H1 (cell line): Measurements from ENCODE around the gene RPUSD4. TPM values are rescaled to one million over a fixed set of nuclear protein-coding genes. Genes with fewer than 3 reads are reported as not detected.

Experiments
- CTCF ChIA-PET: fragments of 300-600 bp; sonication (Branson Sonifier 250); formaldehyde crosslinking; loops from one replicate; lab custom pipeline; 2021; ENCODE audit not compliant: partially characterized antibody; lab: Charles Lee
- POLR2A ChIA-PET: fragments of 300-600 bp; sonication (Branson Sonifier 250); formaldehyde crosslinking; loops from one replicate; lab custom pipeline; 2021; ENCODE audit warnings: inconsistent platforms; ENCODE audit not compliant: partially characterized antibody; lab: Charles Lee
- DNase-seq, 2 experiments: peaks; one replicate each; pipeline versions ENCODE4 v3.0.0 to v3.0.0-alpha.2; 2010 to 2022; ENCODE audit warnings: low spot score in 2 of 2, low read depth in 1 of 2, mixed read lengths in 1 of 2
- FAIRE-seq: peaks from 2 replicates; lab custom pipeline; 2011; peaks lifted over from hg19 to GRCh38; lab: Jason Lieb, UNC
- H2AFZ ChIP-seq: 2 replicates; pipeline ENCODE4 v1.8.1; 2012; ENCODE audit warnings: low read length, inconsistent platforms
- H2AK5ac ChIP-seq: 2 replicates; pipeline ENCODE4 v1.6.1; 2013; ENCODE audit warnings: low read depth, low read length
- H2BK120ac ChIP-seq: replicated peaks from 2 replicates; pipeline ENCODE3; 2013; ENCODE audit warnings: low read depth, low read length, inconsistent platforms
- H2BK12ac ChIP-seq: 2 replicates; pipeline ENCODE4 v1.6.1; 2013; ENCODE audit warnings: low read depth, low read length
- H2BK15ac ChIP-seq: 2 replicates; pipeline ENCODE4 v1.6.1; 2013; ENCODE audit warnings: low read length
- H2BK20ac ChIP-seq: 2 replicates; pipeline ENCODE4 v1.6.1; 2013; ENCODE audit warnings: low read length
- H2BK5ac ChIP-seq: 2 replicates; pipeline ENCODE4 v1.6.1; 2013; ENCODE audit warnings: low read depth, low read length
- H3K14ac ChIP-seq: 2 replicates; pipeline ENCODE4 v1.6.1; 2013; ENCODE audit warnings: inconsistent platforms; ENCODE audit not compliant: insufficient read length
- H3K18ac ChIP-seq: 2 replicates; pipeline ENCODE4 v1.6.1; 2013; ENCODE audit warnings: low read length; ENCODE audit errors: extremely low read depth
- H3K23ac ChIP-seq: 2 replicates; pipeline ENCODE4 v1.6.1; 2013; ENCODE audit warnings: inconsistent platforms; ENCODE audit not compliant: insufficient read length
- H3K23me2 ChIP-seq: 2 replicates; pipeline ENCODE4 v1.6.1; 2013; ENCODE audit warnings: low read depth, low read length
- H3K27ac ChIP-seq: 2 replicates; pipeline ENCODE4 v1.6.1; 2011; ENCODE audit warnings: low read depth, low read length, inconsistent platforms
- H3K27me3 ChIP-seq, 4 experiments: replicated peaks in 1 of 4; 1 replicate in 1 of 4; 2 replicates in 3 of 4; pipeline versions ENCODE4 v1.6.1 to v1.8.1; 2011 to 2013; ENCODE audit warnings: low read length in 3 of 4, mild to moderate bottlenecking in 3 of 4, inconsistent platforms in 2 of 4, mixed read lengths in 2 of 4, moderate library complexity in 1 of 4; ENCODE audit not compliant: control insufficient read depth in 3 of 4, insufficient read depth in 3 of 4; ENCODE audit errors: extremely low read depth in 1 of 4
- H3K36me3 ChIP-seq, 4 experiments: 2 replicates each; pipeline versions ENCODE4 v1.6.1 to v1.8.1; 2011 to 2013; ENCODE audit warnings: mild to moderate bottlenecking in 4 of 4, low read length in 3 of 4, moderate library complexity in 2 of 4, control low read depth in 1 of 4, inconsistent platforms in 1 of 4; ENCODE audit not compliant: insufficient read depth in 4 of 4, control insufficient read depth in 2 of 4
- H3K4ac ChIP-seq: replicated peaks from 2 replicates; pipeline ENCODE3; 2013; ENCODE audit warnings: low read length, low read depth, mixed read lengths, inconsistent platforms; ENCODE audit not compliant: insufficient read length
- H3K4me1 ChIP-seq, 4 experiments: replicated peaks in 1 of 4; 1 replicate in 1 of 4; 2 replicates in 3 of 4; pipeline versions ENCODE4 v1.6.1 to v1.8.1; 2011 to 2013; ENCODE audit warnings: low read length in 3 of 4, inconsistent platforms in 2 of 4, mixed read lengths in 1 of 4; ENCODE audit not compliant: insufficient read depth in 4 of 4, control insufficient read depth in 3 of 4
- H3K4me2 ChIP-seq, 2 experiments: 2 replicates each; pipeline versions ENCODE4 v1.6.1 to v1.8.1; 2011 to 2013; ENCODE audit warnings: low read depth in 2 of 2, low read length in 2 of 2, control low read depth in 1 of 2, inconsistent platforms in 1 of 2, mild to moderate bottlenecking in 1 of 2; ENCODE audit not compliant: insufficient read depth in 1 of 2
- H3K4me3 ChIP-seq, 4 experiments: fragments of 200-600, 300-600 bp in 1 of 4; sonication (generic), shearing (Covaris generic), sonication (Bioruptor Twin) in 1 of 4; 2 replicates each; pipeline versions ENCODE4 v1.5.1 to v1.8.1; 2011 to 2016; ENCODE audit warnings: low read length in 4 of 4, low read depth in 3 of 4, control low read depth in 2 of 4, inconsistent platforms in 2 of 4, mild to moderate bottlenecking in 2 of 4, mixed read lengths in 1 of 4, moderate library complexity in 1 of 4; ENCODE audit not compliant: insufficient read depth in 2 of 4; ENCODE audit errors: extremely low read depth in 1 of 4
- H3K56ac ChIP-seq: replicated peaks from 2 replicates; pipeline ENCODE3; 2013; ENCODE audit warnings: low read depth, mild to moderate bottlenecking, mixed read lengths, low read length, inconsistent platforms; ENCODE audit not compliant: insufficient read length
- H3K79me1 ChIP-seq: 2 replicates; pipeline ENCODE4 v1.6.1; 2013; ENCODE audit warnings: low read depth, low read length, control low read depth
- H3K79me2 ChIP-seq, 2 experiments: 2 replicates each; pipeline versions ENCODE4 v1.6.1 to v1.8.1; 2012 to 2013; ENCODE audit warnings: low read length in 2 of 2, mild to moderate bottlenecking in 2 of 2, inconsistent platforms in 1 of 2; ENCODE audit not compliant: insufficient read depth in 2 of 2, control insufficient read depth in 1 of 2
- H3K9ac ChIP-seq, 4 experiments: replicated peaks in 1 of 4; 1 replicate in 1 of 4; 2 replicates in 3 of 4; pipeline versions ENCODE4 v1.6.1 to v1.8.1; 2011 to 2013; ENCODE audit warnings: low read depth in 3 of 4, low read length in 3 of 4, control low read depth in 2 of 4, mild to moderate bottlenecking in 2 of 4, moderate library complexity in 2 of 4, inconsistent platforms in 1 of 4; ENCODE audit errors: extremely low read depth in 1 of 4
- H3K9me3 ChIP-seq, 2 experiments: 2 replicates each; pipeline versions ENCODE4 v1.6.1 to v1.8.1; 2012 to 2013; ENCODE audit warnings: mild to moderate bottlenecking in 2 of 2, moderate library complexity in 2 of 2, control low read depth in 1 of 2, inconsistent platforms in 1 of 2, low read depth in 1 of 2, low read length in 1 of 2, mixed read lengths in 1 of 2; ENCODE audit not compliant: insufficient read depth in 2 of 2
- H4K20me1 ChIP-seq, 2 experiments: replicated peaks in 1 of 2; 2 replicates each; pipeline versions ENCODE3 to v1.8.1; 2011 to 2013; ENCODE audit warnings: inconsistent platforms in 2 of 2, low read length in 2 of 2, mild to moderate bottlenecking in 1 of 2; ENCODE audit not compliant: insufficient read depth in 2 of 2, control insufficient read depth in 1 of 2
- H4K5ac ChIP-seq: 2 replicates; pipeline ENCODE4 v1.6.1; 2013; ENCODE audit warnings: low read length, low read depth, mixed read lengths, inconsistent platforms; ENCODE audit not compliant: insufficient read length
- H4K8ac ChIP-seq: 2 replicates; pipeline ENCODE4 v1.8.0; 2013; ENCODE audit warnings: mild to moderate bottlenecking, moderate library complexity, low read length, inconsistent platforms; ENCODE audit not compliant: insufficient read depth; ENCODE audit errors: extremely low read depth
- H4K91ac ChIP-seq: replicated peaks from 2 replicates; pipeline ENCODE3; 2013; ENCODE audit warnings: low read length, mixed read lengths, inconsistent platforms; ENCODE audit not compliant: insufficient read length
- CEBPB ChIP-seq: IDR thresholded peaks from 2 replicates; pipeline ENCODE4 v1.6.1; 2012; ENCODE audit warnings: low read depth, low read length
- WGBS, 2 experiments: shearing (Covaris generic) in 1 of 2; methylation state at CpG; one replicate each; pipeline versions ENCODE4 v1.1.6 to v1.1.7; 2013 to 2015; ENCODE audit warnings: low lambda C conversion rate in 2 of 2, mixed read lengths in 2 of 2, inconsistent platforms in 1 of 2, low coverage in 1 of 2, missing lambda C conversion rate in 1 of 2; ENCODE audit not compliant: insufficient replicate concordance in 2 of 2, insufficient coverage in 1 of 2, insufficient read length in 1 of 2; ENCODE audit errors: extremely low coverage in 1 of 2, missing lambda C conversion rate in 1 of 2; 5-methylcytosine and 5-hydroxymethylcytosine counted together
- polyA plus RNA-seq, 7 experiments: library from polyadenylated mRNA; depleted of rRNA in 3 of 7; stranded (reverse) in 5 of 7; unstranded in 2 of 7; fragments of >200 nt in 5 of 7; fragments of 200-250 nt in 2 of 7; gene quantifications; 1 replicate in 5 of 7; 2 replicates in 1 of 7; 4 replicates in 1 of 7; pipeline versions ENCODE4 v1.2.1 to v1.2.3, GENCODE V29; 2011 to 2013; ENCODE audit warnings: missing spikeins in 2 of 7, mixed read lengths in 2 of 7
- total RNA-seq: library from RNA; stranded (reverse); fragmentation: NEBNext Ultra II Directional; extraction: Animal tissue kit (Norgen Biotek cat#: 25700); gene quantifications from 2 replicates; pipeline ENCODE4 v1.2.1, GENCODE V29; 2021
- TF ChIP-seq, protein P1 (sequence below): IDR thresholded peaks from 2 replicates; pipeline ENCODE4 v1.6.1; 2012; ENCODE audit warnings: inconsistent platforms

Gene RPUSD4
- total and polyA plus RNA-seq, 2 of the 8 experiments (the other 6 are each of a cell fraction or from before 2014, with no cell fraction given), result 36.1 to 50.7 TPM

DNA sequence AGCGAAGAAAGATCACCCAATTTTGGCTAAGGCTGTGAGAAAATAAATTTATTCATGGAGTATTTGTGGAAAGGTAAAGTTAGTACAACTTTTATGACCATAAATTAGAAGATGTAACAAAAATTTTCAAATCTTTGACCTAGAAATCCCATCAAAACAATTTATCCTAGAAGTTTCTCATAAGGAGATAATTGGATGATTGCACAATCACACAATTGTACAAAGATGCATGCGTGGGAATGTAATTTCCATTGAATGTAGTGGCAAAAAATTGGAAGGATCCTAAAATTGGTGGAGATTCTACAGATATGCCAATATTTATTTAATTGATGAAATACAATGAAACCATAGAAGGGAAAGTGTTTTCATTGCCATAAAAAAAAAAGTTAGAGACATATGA lies 45.7 kb upstream of the RPUSD4 start:
- Histone ChIP-seq H2BK20ac (no peak overlapping the region), H3K4ac (no peak overlapping the region), H3K36me3 (peaks cover 5 to 49% (median 29%) of the 10 kb centered on the region in 4 experiments), H4K20me1 (peaks cover 0 to 3% of the 10 kb centered on the region in 2 experiments), H4K5ac (no peak overlapping the region), H3K14ac (no peak overlapping the region), H2BK12ac (no peak overlapping the region), H3K4me1 (no peaks in the 10 kb centered on the region), H3K9me3 (no peaks in the 10 kb centered on the region)
- WGBS, 2 experiments, result 95% methylated on average over 2 of the region's 2 CpGs; no CpG with 5 or more reads in 1 of the 2 experiments
- CTCF ChIA-PET, result interaction anchor here (0.6 to 1.3 kb wide), 2 partner anchors 29 to 231 kb away, joined by 3 read pairs; no protein-coding TSS in a partner anchor
- TF ChIP-seq CEBPB, result peak; percentile 37; the same call in 1 of the 2 replicates
- TF ChIP-seq, protein P1, sequence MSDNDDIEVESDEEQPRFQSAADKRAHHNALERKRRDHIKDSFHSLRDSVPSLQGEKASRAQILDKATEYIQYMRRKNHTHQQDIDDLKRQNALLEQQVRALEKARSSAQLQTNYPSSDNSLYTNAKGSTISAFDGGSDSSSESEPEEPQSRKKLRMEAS, result no peak
- TF ChIP-seq, all 59 proteins: peak for 1
- no peaks in the 10 kb centered on the region for H3K79me1 ChIP-seq
- H3K18ac ChIP-seq, result no peak overlapping the region
- no peak for DNase-seq
- H4K91ac ChIP-seq, result no peak overlapping the region
- H3K23ac ChIP-seq, result no peak overlapping the region
- H3K4me2 ChIP-seq, result no peak overlapping the region
- no peaks in the 10 kb centered on the region for H3K79me2 ChIP-seq
- H3K4me3 ChIP-seq, result no peak overlapping the region
- H2BK15ac ChIP-seq, result no peak overlapping the region
- FAIRE-seq, result no peak
- no peak overlapping the region for H3K9ac ChIP-seq
- H3K23me2 ChIP-seq, result no peaks in the 10 kb centered on the region
- no peaks in the 10 kb centered on the region for H3K27me3 ChIP-seq
- H2AK5ac ChIP-seq, result no peak overlapping the region
- no peak overlapping the region for H3K27ac ChIP-seq
- H3K56ac ChIP-seq, result no peak overlapping the region
- POLR2A ChIA-PET, result interaction anchor here (0.7 to 2.1 kb wide), 4 partner anchors 9 to 86 kb away, joined by 4 to 7 read pairs (median 4); partner anchors contain the start of gene SRPRA
- no peak overlapping the region for H2BK5ac ChIP-seq
- no peak overlapping the region for H2BK120ac ChIP-seq
- H4K8ac ChIP-seq, result no peak overlapping the region
- H2AFZ ChIP-seq, result no peak overlapping the region
